GM19468 (cell line): ENCODE measurements around the gene PCBP3.
"Not testable (repeated sequence)": the region's sequence is repeated elsewhere in the genome, so short reads cannot be mapped to it uniquely, and the experiment has no call there.

Source experiments
- ATAC-seq: cut with Tn5 transposase; IDR thresholded peaks from one replicate; pipeline ENCODE4 v1.9.1; 2021; ENCODE audit warnings: mild to moderate bottlenecking, moderate library complexity, moderate number of reproducible peaks; ENCODE audit not compliant: unreplicated experiment; ENCODE audit errors: extremely low read depth

Gene PCBP3

GRCh38 chr21:45850181-45850580 is 206.7 kb downstream of the PCBP3 start:
- no peak for ATAC-seq

- not testable (repeated sequence) for ATAC-seq
Measured at GRCh38 chr21:45852386-45852785, 208.9 kb downstream of the PCBP3 start.

- ATAC-seq, result no peak
Measured at GRCh38 chr21:45852886-45853400, 209.4 kb downstream of the PCBP3 start.

- no peak for ATAC-seq
Measured at GRCh38 chr21:45853703-45854342, 210.3 kb downstream of the PCBP3 start.

GRCh38 chr21:45854690-45855247 is 211.2 kb downstream of the PCBP3 start:
- ATAC-seq, result no peak

- ATAC-seq, result no peak
Measured at GRCh38 chr21:45855248-45855811, 211.8 kb downstream of the PCBP3 start.

GRCh38 chr21:45856442-45856841 is 212.9 kb downstream of the PCBP3 start:
- no peak for ATAC-seq

GRCh38 chr21:45856906-45857305 is 213.4 kb downstream of the PCBP3 start:
- ATAC-seq, result no peak

- ATAC-seq, result no peak
Measured at GRCh38 chr21:45857761-45858160, 214.2 kb downstream of the PCBP3 start.

GRCh38 chr21:45858180-45858579 is 214.7 kb downstream of the PCBP3 start:
- no peak for ATAC-seq

- no peak for ATAC-seq
Measured at GRCh38 chr21:45859041-45859761, 215.7 kb downstream of the PCBP3 start.

GRCh38 chr21:45859762-45860357 is 216.3 kb downstream of the PCBP3 start:
- no peak for ATAC-seq

- no peak for ATAC-seq
Measured at GRCh38 chr21:45860493-45861155, 217.1 kb downstream of the PCBP3 start.

GRCh38 chr21:45861156-45861870 is 217.8 kb downstream of the PCBP3 start:
- no peak for ATAC-seq

GRCh38 chr21:45862543-45863207 is 219.2 kb downstream of the PCBP3 start:
- ATAC-seq, result no peak

- no peak for ATAC-seq
Measured at GRCh38 chr21:45863267-45863666, 219.7 kb downstream of the PCBP3 start.

- ATAC-seq, result no peak
Measured at GRCh38 chr21:45863751-45864150, 220.2 kb downstream of the PCBP3 start.

- no peak for ATAC-seq
Measured at GRCh38 chr21:45864436-45864835, 220.9 kb downstream of the PCBP3 start.
